Activated CD8-positive, alpha-beta memory T cell treated with anti-CD3 and anti-CD28 coated beads for 24 hours (primary cell): Measurements from ENCODE around the gene ULK4.
A peak's percentile ranks its signal among the peaks of the same experiment; 100 is the strongest.
"Not testable (repeated sequence)": the region's sequence is repeated elsewhere in the genome, so short reads cannot be mapped to it uniquely, and the experiment has no call there.

ENCODE experiments used
- DNase-seq: peaks from one replicate; pipeline ENCODE4 v3.0.0-alpha.2; 2020

The ULK4 gene

DNA sequence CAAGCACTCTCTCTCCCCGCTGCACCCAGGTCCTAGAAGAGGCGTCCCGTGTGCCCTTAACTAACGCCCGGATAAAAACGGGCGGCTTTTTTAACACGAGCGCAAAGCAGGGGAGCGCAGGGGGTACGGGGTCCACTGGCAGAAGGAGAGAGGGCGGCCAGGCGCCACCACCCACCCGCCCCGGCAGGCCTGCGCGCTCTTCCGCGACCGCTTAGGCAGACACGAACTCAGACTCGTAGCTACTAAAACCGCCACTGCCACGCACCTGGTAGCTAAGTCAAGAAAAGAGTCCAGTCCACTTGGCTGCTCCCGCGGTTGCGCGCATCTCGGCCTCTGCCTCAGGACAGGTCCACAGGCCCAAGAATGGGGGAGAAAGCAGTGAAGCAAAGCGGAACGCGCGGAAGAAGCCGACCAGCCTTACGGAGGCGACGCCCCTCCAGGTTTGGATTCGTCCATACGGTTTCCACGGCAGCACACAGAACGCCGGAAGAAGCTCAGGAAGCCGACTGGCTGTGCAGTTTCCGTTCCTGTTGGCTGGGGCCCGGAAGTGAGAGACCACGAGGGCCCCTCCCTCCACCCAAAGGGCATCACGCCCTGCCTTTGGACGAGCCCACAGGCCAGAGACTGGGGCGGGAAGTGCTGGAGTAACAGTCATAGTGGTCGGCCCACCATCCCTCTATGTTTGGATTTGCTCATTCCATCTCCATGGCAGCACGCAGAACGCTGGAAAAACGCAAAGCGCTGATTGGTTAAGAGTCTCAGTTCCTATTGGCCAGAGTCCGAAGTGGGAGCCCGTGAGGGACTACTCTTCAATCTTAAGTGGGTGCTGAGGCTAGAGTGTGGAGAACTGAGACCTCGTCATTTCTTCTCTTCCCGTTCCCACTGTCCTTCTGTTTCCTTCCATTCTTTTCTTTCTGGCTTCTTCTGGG is at the start of gene ULK4:
TSS of gene ULK4 (minus strand) at position 353 of the 929 bp plus-strand sequence. CDS start 7,344 bp downstream, outside the sequence.
- DNase-seq: peak; percentile 94

DNA sequence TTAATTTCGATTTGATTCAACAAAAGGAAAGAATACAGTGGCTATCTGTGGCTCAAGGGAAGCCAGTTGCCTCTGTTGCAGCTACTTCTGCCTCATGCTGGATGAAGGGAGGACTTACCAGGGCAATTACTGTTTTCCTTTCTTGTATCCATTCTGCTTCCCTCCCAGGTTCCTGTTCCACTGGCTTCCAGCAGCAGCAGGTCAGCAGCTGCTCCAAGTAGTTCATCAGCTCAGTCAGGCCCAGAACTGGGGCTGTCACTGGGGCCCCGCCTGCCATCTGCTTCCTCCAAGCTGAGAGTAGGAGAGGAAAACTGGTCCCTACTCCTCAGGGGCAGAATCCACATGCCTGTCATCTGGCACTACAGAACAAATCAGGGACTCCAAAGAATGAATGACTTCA is 48.6 kb upstream of the ULK4 start:
- no peak for DNase-seq

DNA sequence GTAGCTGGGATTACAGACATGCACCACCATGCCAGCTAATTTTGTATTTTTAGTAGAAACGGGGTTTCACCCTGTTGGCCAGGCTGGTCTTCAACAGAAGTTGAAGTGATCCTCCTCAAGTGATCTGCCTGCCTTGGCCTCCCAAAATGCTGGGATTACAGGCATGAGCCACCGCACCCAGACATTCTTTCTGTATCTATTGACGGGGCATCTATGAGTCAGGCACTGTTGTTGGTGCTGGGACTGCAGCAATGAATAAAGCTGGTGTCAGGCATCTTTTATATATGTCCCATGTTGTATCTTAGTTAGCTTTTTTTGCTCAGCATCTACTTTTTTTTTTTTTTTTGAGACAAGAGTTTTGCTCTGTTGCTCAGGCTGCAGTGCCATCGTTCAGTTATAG is 47.6 kb upstream of the ULK4 start:
- no peak for DNase-seq

DNA sequence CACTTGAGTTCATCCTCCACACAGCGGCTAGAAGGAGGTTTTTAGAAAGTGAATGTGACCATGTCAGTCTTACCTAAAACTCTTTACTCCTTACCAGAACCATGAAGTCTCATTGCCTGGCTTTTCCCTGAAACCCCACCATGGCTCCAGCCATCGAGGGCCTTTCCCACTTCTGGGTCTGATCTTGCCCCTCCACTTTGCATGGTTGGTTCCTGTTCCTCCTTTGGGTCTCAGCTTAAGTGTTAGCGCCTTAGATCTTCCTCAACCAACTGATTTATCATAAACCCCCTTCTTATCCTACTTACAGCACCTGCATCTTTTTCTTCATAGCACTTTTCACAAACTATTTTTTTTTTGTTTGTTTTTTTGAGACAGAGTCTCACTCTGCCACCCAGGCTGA is 45.9 kb upstream of the ULK4 start:
- DNase-seq: no peak

- no peak for DNase-seq
Observed at GRCh38 chr3:42005401-42005800, 43.5 kb upstream of the ULK4 start.

DNA sequence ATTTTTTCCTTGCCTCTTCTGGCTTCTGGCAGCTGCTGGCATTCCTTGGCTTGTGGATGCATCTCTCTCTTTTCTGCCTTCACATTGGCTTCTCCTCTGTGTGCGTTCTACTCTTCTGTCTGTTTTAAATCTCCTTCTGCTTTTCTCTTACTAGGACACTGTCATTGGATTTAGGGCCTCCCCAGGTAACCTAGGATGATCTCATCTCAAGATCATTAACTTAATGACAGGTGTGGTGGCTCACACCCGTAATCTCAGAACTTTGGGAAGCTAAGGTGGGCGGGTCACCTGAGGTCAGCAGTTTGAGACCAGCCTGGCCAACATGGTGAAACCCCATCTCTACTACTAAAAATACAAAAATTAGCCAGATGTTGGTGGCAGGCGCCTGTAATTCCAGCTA is 40.9 kb upstream of the ULK4 start:
- no peak for DNase-seq

GRCh38 chr3:42001777-42002176 is 39.9 kb upstream of the ULK4 start:
- no peak for DNase-seq

DNA sequence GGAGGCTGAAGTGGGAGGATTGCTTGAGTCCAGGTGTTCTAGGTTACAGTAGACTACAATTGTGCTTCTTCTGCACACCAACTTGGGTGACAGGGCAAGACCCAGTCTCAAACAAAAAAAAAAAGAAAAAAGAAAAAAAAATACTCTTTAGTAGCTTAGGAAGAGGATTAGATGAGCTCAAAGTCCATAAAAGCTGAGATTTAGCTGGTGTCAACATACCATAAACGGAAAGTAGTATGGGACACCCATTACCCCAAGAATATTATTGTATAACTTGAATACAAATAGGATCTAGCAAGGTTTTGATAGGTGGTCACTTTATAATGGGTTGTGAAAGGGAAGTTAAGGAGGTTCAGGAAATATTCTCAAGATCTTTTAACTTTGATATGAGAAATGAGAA is 38.0 kb upstream of the ULK4 start:
- DNase-seq: no peak

DNA sequence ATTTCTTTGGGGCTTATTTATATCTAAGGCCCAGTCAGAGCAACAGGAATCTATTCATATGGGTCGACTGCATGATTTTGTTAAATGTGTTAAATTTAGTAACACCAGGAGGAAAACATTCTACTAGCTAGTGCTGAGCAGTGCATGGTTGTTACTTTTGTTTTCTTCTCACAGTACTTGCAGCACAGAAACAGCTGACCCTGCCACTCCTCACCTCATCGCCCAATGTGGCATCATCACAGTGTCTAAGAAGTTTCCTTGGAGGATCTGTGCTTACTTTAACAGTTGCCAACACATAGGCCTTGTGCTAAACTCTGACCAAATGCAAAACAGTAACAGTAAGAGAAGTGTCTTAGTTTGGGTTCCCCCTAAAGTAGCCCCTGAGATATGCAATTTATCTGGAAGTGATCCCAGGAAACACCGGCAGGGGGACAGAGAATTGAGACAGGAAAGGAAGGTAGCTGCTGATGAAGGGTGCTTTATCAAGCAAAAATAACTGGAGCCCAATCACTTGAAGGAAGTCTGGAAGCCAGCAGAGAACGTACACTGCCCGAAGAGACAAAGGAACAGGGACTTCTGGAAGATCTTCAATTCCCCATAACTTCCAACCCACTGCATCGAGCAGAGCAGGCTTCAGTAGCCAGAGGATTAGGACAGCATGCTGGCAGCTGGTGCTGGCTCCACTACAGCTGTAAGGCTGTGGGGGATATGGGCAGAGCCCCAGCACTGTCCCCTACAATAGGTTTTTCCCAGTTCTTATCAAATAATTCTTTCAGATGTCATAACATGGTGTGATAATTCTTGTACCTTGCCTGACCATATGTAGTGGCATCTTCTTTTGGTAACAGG is 36.0 kb upstream of the ULK4 start:
- DNase-seq: no peak

- DNase-seq: no peak
Observed at GRCh38 chr3:41991437-41991836, 29.5 kb upstream of the ULK4 start.

GRCh38 chr3:41989518-41989917 is 27.6 kb upstream of the ULK4 start:
- no peak for DNase-seq

DNA sequence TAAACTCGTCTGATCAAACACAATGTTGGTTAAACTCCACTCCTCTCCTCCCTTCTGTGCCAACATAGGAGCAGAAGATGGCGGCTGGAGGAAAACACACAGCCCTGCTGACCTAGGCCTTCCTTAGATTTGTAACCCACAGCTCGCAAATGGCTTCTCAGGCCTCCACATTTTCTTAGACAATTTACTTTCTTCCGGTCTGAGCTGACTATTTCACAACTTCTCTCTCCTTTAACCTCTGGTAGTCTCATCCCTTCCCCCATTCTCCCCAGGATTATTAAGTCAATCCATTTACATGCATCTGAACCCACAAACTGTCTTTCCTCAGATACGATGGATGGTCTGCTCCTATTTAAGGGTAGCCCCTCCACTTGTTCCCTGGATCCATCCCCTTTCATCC is 25.7 kb upstream of the ULK4 start:
- DNase-seq: no peak

- no peak for DNase-seq
Observed at GRCh38 chr3:41986561-41986960, 24.7 kb upstream of the ULK4 start.

GRCh38 chr3:41985018-41985417 is 23.1 kb upstream of the ULK4 start:
- DNase-seq: no peak

DNA sequence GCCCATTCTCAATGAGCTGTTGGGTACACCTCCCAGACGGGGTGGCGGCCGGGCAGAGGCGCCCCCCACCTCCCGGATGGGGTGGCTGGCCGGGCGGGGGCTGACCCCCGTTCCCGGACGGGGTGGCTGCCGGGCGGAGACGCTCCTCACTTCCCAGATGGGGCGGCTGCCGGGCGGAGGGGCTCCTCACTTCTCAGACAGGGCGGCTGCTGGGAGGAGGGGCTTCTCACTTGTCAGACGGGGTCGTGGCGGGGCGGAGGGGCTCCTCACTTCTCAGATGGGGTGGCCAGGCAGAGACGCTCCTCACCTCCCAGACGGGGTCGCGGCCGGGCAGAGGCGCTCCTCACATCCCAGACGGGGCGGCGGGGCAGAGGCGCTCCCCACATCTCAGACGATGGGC is 21.2 kb upstream of the ULK4 start:
- not testable (repeated sequence) for DNase-seq

DNA sequence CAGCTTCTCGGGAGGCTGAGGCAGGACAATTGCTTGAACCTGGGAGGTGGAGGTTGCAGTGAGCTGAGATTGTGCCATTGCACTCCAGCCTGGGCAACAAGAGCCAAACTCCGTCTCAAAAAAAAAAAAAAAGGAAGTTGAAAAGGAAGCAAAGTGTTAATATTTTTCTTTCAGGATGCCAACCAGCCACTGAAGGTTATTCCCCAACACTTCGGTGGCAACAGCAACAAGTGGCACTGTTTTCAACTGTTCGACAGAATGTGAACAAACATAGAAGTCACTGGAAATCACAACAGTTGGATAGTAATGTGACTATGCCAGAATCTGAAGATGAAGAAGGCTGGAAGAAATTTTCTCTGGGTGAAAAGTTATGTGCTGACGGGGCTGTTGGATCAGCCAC is 15.5 kb upstream of the ULK4 start:
- not testable (repeated sequence) for DNase-seq

GRCh38 chr3:41975416-41976103 is 13.7 kb upstream of the ULK4 start:
- DNase-seq: no peak

DNA sequence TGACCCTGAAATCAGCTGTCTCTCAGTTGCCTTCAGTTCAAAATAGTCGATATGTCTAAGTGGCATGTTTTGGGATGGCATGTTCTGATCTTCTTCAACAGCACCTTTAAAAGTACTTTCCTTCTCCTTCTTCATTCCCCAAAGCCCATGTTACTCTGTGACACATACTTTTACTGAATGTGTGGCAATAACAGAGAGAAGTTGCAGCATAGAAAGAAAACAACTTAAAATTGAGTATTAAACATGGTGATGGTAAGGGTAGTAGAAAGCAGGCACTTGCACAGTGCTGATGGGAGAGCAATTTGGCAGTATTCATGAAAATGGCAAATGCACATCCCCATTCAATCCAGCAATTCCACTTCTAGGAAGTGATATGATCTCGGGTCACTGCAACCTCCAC is 12.3 kb upstream of the ULK4 start:
- no peak for DNase-seq

DNA sequence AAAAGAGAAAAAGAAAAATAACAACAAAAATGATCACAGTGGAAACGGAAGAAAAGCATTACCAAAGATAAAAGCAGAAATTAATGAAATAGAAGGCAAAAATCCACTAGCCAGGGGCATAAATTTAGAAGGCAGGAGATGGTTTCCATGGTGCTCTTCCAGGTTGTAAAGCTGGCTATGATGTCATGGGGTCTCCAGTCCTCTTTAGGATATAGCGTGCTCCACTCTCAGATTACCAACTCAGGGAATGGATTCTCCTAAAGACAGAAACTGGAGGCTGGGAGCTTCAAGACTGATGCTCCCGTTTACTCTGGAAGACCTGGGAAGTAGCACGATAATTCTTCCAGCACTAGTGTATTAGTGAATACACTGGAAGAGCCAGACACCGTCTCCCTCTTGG is 10.9 kb upstream of the ULK4 start:
- DNase-seq: no peak

GRCh38 chr3:41966206-41966605 is 4.3 kb upstream of the ULK4 start:
- no peak for DNase-seq

DNA sequence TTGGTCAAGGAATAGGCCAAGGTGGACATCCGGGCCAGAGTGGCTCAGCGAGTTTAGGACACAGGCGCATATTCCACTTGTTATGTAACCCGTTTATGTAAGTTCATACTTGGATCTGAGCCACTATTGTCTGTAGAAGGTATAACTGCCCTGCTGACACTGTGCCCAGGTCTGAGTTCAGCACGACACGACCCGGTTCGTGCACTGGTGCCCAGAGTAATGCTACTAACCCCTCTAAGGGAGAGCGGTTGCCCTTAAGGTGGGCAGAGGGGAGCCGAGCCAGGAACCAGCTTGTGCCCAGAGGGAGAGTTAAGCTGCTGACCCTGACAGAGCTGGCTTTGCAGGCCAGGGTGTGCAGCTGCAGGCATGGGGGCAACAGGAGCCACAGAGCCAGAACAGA is 1.9 kb upstream of the ULK4 start:
- no peak for DNase-seq

- no peak for DNase-seq
Observed at GRCh38 chr3:41960826-41961750, 815 bp downstream of the ULK4 start.
